Suprapubic skin (tissue), 4 donors: Measurements from ENCODE around the gene MEF2C. TPM values are rescaled to one million over a fixed set of nuclear protein-coding genes. Genes with fewer than 3 reads are reported as not detected.

Experiments
- DNase-seq, 2 donors: peaks; one replicate each; pipeline ENCODE4 v3.0.0-alpha.2; 2019; ENCODE audit warnings: low spot score in 2 of 2
- H3K27ac ChIP-seq: fragments of 200-600 bp; sonication (generic); one replicate; pipeline ENCODE4 v1.5.1; 2019
- H3K27me3 ChIP-seq: fragments of 200-600 bp; sonication (generic); one replicate; pipeline ENCODE4 v1.5.1; 2019
- H3K36me3 ChIP-seq: fragments of 200-600 bp; sonication (generic); one replicate; pipeline ENCODE4 v1.5.1; 2019
- H3K4me1 ChIP-seq: fragments of 200-600 bp; sonication (generic); one replicate; pipeline ENCODE4 v1.5.1; 2019
- H3K4me3 ChIP-seq: fragments of 200-600 bp; sonication (generic); one replicate; pipeline ENCODE4 v1.5.1; 2019; ENCODE audit warnings: mild to moderate bottlenecking
- H3K9me3 ChIP-seq: fragments of 200-600 bp; sonication (generic); one replicate; pipeline ENCODE4 v1.5.1; 2019
- CTCF ChIP-seq, 2 donors: fragments of 200-600 bp in 1 of 2; fragments of 450-650 bp in 1 of 2; sonication (generic) in 1 of 2; IDR thresholded peaks; one replicate each; pipeline ENCODE4 v1.5.1; 2016 to 2019; ENCODE audit warnings: antibody characterized with exemption in 2 of 2, mild to moderate bottlenecking in 1 of 2, moderate library complexity in 1 of 2
- EP300 ChIP-seq: sonication (generic); formaldehyde crosslinking; IDR thresholded peaks from one replicate; pipeline ENCODE4 v1.6.1; 2017; ENCODE audit warnings: antibody characterized with exemption
- POLR2A ChIP-seq, 2 donors: fragments of 450-650 bp; IDR thresholded peaks; one replicate each; pipeline ENCODE4 v1.6.1; 2017; ENCODE audit warnings: antibody characterized with exemption in 2 of 2, mild to moderate bottlenecking in 2 of 2, moderate library complexity in 2 of 2
- POLR2AphosphoS5 ChIP-seq, 3 donors: sonication (generic); formaldehyde crosslinking; IDR thresholded peaks; one replicate each; pipeline ENCODE4 v1.6.1; 2017; ENCODE audit warnings: antibody characterized with exemption in 3 of 3
- WGBS: methylation state at CpG from one replicate; pipeline ENCODE4 v1.1.5; 2018; 5-methylcytosine and 5-hydroxymethylcytosine counted together
- total RNA-seq, 4 donors: library from RNA; depleted of rRNA; stranded (reverse); fragments of >200 nt; gene quantifications; one replicate each; pipeline ENCODE4 v1.1.0, GENCODE V29; 2016

MEF2C gene
- total RNA-seq, 4 donors from 2014 or later, result 5.9 to 15.9 (median 10.1) TPM

GRCh38 chr5:88670461-88670860 lies 212.5 kb downstream of the MEF2C start:
- Histone ChIP-seq H3K36me3 (no peaks in the 10 kb centered on the region), H3K4me1 (peaks cover 47% of the 10 kb centered on the region), H3K27me3 (peaks cover 100% of the 10 kb centered on the region), H3K4me3 (no peak overlapping the region), H3K9me3 (no peaks in the 10 kb centered on the region), H3K27ac (no peak overlapping the region)
- no peak for DNase-seq
- WGBS, result 76% methylated on average over 1 of the region's 1 CpG
- no peak for TF ChIP-seq EP300
- no peak for TF ChIP-seq POLR2A (IDR thresholded peaks at IDR 0.05)
- TF ChIP-seq CTCF (IDR thresholded peaks at IDR 0.05), result no peak
- TF ChIP-seq POLR2AphosphoS5 (IDR thresholded peaks at IDR 0.05), result no peak

GRCh38 chr5:88669371-88670050 lies 213.5 kb downstream of the MEF2C start:
- H3K27ac ChIP-seq, result no peak overlapping the region
- TF ChIP-seq EP300, result no peak
- no peak for TF ChIP-seq POLR2AphosphoS5 (IDR thresholded peaks at IDR 0.05)
- no peak for TF ChIP-seq CTCF (IDR thresholded peaks at IDR 0.05)
- no peak for TF ChIP-seq POLR2A (IDR thresholded peaks at IDR 0.05)
- H3K4me3 ChIP-seq, result no peak overlapping the region
- no peak for DNase-seq
- H3K4me1 ChIP-seq, result peaks cover 37% of the 10 kb centered on the region
- peaks cover 100% of the 10 kb centered on the region for H3K27me3 ChIP-seq
- WGBS, result 83% methylated on average over 3 of the region's 3 CpGs
- no peaks in the 10 kb centered on the region for H3K36me3 ChIP-seq
- no peaks in the 10 kb centered on the region for H3K9me3 ChIP-seq

GRCh38 chr5:88667496-88668201 lies 215.3 kb downstream of the MEF2C start:
- no peak overlapping the region for H3K27ac ChIP-seq
- peaks cover 100% of the 10 kb centered on the region for H3K27me3 ChIP-seq
- DNase-seq, result no peak
- H3K4me1 ChIP-seq, result peaks cover 24% of the 10 kb centered on the region
- TF ChIP-seq EP300 (no peak), POLR2A (IDR thresholded peaks at IDR 0.05) (no peak), POLR2AphosphoS5 (IDR thresholded peaks at IDR 0.05) (no peak), CTCF (IDR thresholded peaks at IDR 0.05) (no peak)
- H3K9me3 ChIP-seq, result no peaks in the 10 kb centered on the region
- no peaks in the 10 kb centered on the region for H3K36me3 ChIP-seq
- peak overlapping the region; percentile 45 for H3K4me3 ChIP-seq
- 13% methylated on average over 23 of the region's 23 CpGs for WGBS
